IPS-18c (cell line): ENCODE measurements around the gene LKAAEAR1.

Experiments
- H3K4me3 ChIP-seq: 2 replicates; pipeline ENCODE4 v1.7.0; 2013; ENCODE audit warnings: low read depth, mild to moderate bottlenecking, low read length, moderate library complexity; ENCODE audit not compliant: insufficient read depth
- H3K9me3 ChIP-seq: one replicate; pipeline ENCODE4 v1.6.1; 2013; ENCODE audit warnings: mild to moderate bottlenecking, low read length, moderate library complexity; ENCODE audit not compliant: control insufficient read depth, insufficient read depth

Gene LKAAEAR1

GRCh38 chr20:64038565-64039292, 45.5 kb downstream of the LKAAEAR1 start:
- Histone ChIP-seq H3K4me3 (peak overlapping the region; percentile 71), H3K9me3 (no peaks in the 10 kb centered on the region)

- Histone ChIP-seq H3K4me3 (peak overlapping the region; percentile 71), H3K9me3 (no peaks in the 10 kb centered on the region)
Measured at GRCh38 chr20:64038224-64038564, 46.0 kb downstream of the LKAAEAR1 start.

GRCh38 chr20:64037498-64038213, 46.5 kb downstream of the LKAAEAR1 start:
- H3K9me3 ChIP-seq = no peaks in the 10 kb centered on the region
- peak overlapping the region; percentile 71 for H3K4me3 ChIP-seq

GRCh38 chr20:64037199-64037497, 47.0 kb downstream of the LKAAEAR1 start:
- no peaks in the 10 kb centered on the region for H3K9me3 ChIP-seq
- H3K4me3 ChIP-seq = no peak overlapping the region

- Histone ChIP-seq H3K4me3 (no peak overlapping the region), H3K9me3 (no peaks in the 10 kb centered on the region)
Measured at GRCh38 chr20:64036346-64037198, 47.6 kb downstream of the LKAAEAR1 start.

GRCh38 chr20:64035933-64036345, 48.3 kb downstream of the LKAAEAR1 start, which contains the start of gene C20orf204:
C20orf204 (plus strand) TSS chr20:64036182; CDS start chr20:64036324, 142 bp downstream.
- H3K4me3 ChIP-seq = no peak within 1 kb of the TSS
- H3K9me3 ChIP-seq = no peaks in the 10 kb centered on the region

GRCh38 chr20:64035066-64035932, 48.9 kb downstream of the LKAAEAR1 start:
- Histone ChIP-seq H3K9me3 (no peaks in the 10 kb centered on the region), H3K4me3 (no peak overlapping the region)

GRCh38 chr20:64033981-64034493, 50.2 kb downstream of the LKAAEAR1 start:
- Histone ChIP-seq H3K9me3 (no peaks in the 10 kb centered on the region), H3K4me3 (no peak overlapping the region)
